Activated CD8-positive, alpha-beta memory T cell treated with anti-CD3 and anti-CD28 coated beads, Interleukin-2, amount 10 ng/mL, durations not matched to agents 7 days and 5 days (primary cell): ENCODE measurements around the gene PRKCE. TPM values are rescaled to one million over a fixed set of nuclear protein-coding genes. Genes with fewer than 3 reads are reported as not detected.

Source experiments
- ATAC-seq: fragments of 150-1000 bp; cut with Tn5 transposase; one replicate; pipeline ENCODE4 v1.10.0; 2021; ENCODE audit warnings: moderate library complexity
- CTCF ChIA-PET: fragments of 350-600 bp; sonication (Branson Sonifier 250); formaldehyde crosslinking; loops from one replicate; lab custom pipeline; 2021; ENCODE audit warnings: antibody characterized with exemption; lab: Charles Lee
- DNase-seq: peaks from one replicate; pipeline ENCODE4 v3.0.0-alpha.2; 2020
- H3K27ac Mint-ChIP-seq: one replicate; pipeline ENCODE4 v1.8.0; 2021; ENCODE audit warnings: mild to moderate bottlenecking, mixed read lengths
- H3K27me3 Mint-ChIP-seq: one replicate; pipeline ENCODE4 v1.8.0; 2021; ENCODE audit warnings: mixed read lengths
- H3K36me3 Mint-ChIP-seq: one replicate; pipeline ENCODE4 v1.8.0; 2021; ENCODE audit warnings: mild to moderate bottlenecking, mixed read lengths
- H3K4me1 Mint-ChIP-seq: one replicate; pipeline ENCODE4 v1.8.0; 2021; ENCODE audit warnings: mixed read lengths
- H3K4me3 Mint-ChIP-seq: one replicate; pipeline ENCODE4 v1.8.0; 2021; ENCODE audit warnings: mild to moderate bottlenecking, moderate library complexity, mixed read lengths
- H3K9me3 Mint-ChIP-seq: one replicate; pipeline ENCODE4 v1.8.0; 2022; ENCODE audit warnings: low read depth, mixed read lengths
- total RNA-seq, 2 experiments: library from RNA; stranded (reverse); gene quantifications; one replicate each; pipeline ENCODE4 v1.2.3, GENCODE V29; 2021

PRKCE gene
- total RNA-seq, 2 experiments from 2014 or later: 16.7 to 39.2 TPM

GRCh38 chr2:45802499-45803138, 151.1 kb downstream of the PRKCE start:
- Mint-ChIP-seq H3K27ac (no peak overlapping the region), H3K27me3 (no peaks in the 10 kb centered on the region), H3K4me1 (peaks cover 3% of the 10 kb centered on the region), H3K9me3 (no peaks in the 10 kb centered on the region), H3K4me3 (no peak overlapping the region), H3K36me3 (no peaks in the 10 kb centered on the region)
- no peak for DNase-seq
- CTCF ChIA-PET: no interaction called here
- ATAC-seq: no peak

DNA sequence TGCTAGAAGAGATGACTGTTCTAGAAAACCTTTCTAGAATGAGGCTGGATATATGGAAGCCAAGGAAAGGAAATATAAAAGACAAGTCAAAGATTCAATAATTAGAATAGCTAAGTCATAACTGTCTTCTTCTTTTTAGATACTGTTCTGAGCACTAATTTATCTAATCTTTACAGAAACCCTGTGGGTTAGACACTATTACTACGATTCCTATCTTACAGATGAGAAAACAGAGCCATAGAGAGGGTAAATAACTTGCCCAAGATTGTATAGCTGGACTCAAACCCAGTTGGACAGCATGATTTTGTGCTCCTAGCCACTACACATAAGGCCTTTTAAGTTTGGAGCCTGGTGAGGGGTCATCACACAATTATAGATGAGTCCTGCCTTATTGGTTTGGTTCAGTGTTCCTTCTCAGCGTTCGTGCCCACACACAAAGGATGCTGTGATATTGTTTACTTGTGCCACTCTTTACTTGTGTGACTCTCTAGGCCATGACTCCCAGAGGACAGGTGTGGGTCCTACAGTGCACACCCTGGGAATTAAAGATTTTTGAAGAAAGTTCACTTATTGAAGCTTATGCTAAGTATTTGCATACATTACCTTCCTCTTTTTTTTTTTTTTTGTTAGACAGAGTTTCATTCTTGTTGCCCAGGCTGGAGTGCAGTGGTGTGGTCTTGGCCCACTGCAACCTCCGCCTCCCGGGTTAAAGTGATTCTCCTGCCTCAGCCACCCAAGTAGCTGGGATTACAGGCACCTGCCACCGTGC, 153.7 kb downstream of the PRKCE start:
- peaks cover 3% of the 10 kb centered on the region for H3K4me1 Mint-ChIP-seq
- CTCF ChIA-PET: no interaction called here

GRCh38 chr2:45806563-45807358, 155.3 kb downstream of the PRKCE start:
- no peak for ATAC-seq
- CTCF ChIA-PET: interaction anchor here (1.2 kb wide), 1 partner anchor 28 kb away, joined by 3 read pairs; no protein-coding TSS in a partner anchor
- Mint-ChIP-seq H3K4me3 (no peak overlapping the region), H3K36me3 (no peaks in the 10 kb centered on the region), H3K9me3 (no peaks in the 10 kb centered on the region), H3K27ac (no peak overlapping the region), H3K4me1 (peaks cover 3% of the 10 kb centered on the region), H3K27me3 (no peaks in the 10 kb centered on the region)
- DNase-seq: peak; percentile 37

More for the DNA sequence above, 153.7 kb downstream of the PRKCE start:
- H3K36me3 Mint-ChIP-seq: no peaks in the 10 kb centered on the region
- DNase-seq (no peak), ATAC-seq (no peak)
- H3K27ac Mint-ChIP-seq: no peak overlapping the region
- no peak overlapping the region for H3K4me3 Mint-ChIP-seq
- no peaks in the 10 kb centered on the region for H3K27me3 Mint-ChIP-seq
- H3K9me3 Mint-ChIP-seq: no peaks in the 10 kb centered on the region

DNA sequence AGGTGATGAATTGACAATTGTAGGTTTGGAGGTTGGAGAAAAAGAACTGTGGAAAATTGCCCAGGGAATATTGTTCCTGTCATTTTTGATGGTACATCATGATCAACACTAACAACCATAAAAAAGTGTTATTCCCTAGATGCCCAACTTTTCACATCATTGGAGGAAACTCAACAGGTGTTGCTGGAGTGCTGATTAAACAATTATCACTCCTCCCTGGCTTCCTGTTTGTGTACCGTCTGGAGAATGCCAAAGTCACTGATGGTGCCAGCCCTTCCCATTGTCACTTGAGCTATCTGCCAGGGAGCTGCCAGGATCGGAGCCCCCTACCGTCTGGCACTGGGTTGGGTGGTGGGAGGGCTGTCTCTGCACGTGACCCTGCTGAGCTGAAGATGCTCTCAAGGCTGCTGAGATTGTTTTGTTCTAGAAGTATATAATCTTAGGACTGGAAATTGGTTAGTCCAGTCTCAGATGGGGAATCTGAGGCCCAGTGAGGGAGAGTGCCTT, 156.9 kb downstream of the PRKCE start:
- no peak overlapping the region for H3K27ac Mint-ChIP-seq
- ATAC-seq (no peak), DNase-seq (no peak)
- no peaks in the 10 kb centered on the region for H3K27me3 Mint-ChIP-seq
- H3K9me3 Mint-ChIP-seq: no peaks in the 10 kb centered on the region
- CTCF ChIA-PET: no interaction called here
- H3K4me1 Mint-ChIP-seq: peaks cover 3% of the 10 kb centered on the region
- no peaks in the 10 kb centered on the region for H3K36me3 Mint-ChIP-seq
- H3K4me3 Mint-ChIP-seq: no peak overlapping the region

GRCh38 chr2:45809205-45809604, 157.7 kb downstream of the PRKCE start:
- Mint-ChIP-seq H3K4me3 (no peak overlapping the region), H3K27me3 (no peaks in the 10 kb centered on the region), H3K27ac (no peak overlapping the region), H3K4me1 (peaks cover 3% of the 10 kb centered on the region), H3K36me3 (no peaks in the 10 kb centered on the region), H3K9me3 (no peaks in the 10 kb centered on the region)
- CTCF ChIA-PET: no interaction called here
- ATAC-seq (no peak), DNase-seq (no peak)

DNA sequence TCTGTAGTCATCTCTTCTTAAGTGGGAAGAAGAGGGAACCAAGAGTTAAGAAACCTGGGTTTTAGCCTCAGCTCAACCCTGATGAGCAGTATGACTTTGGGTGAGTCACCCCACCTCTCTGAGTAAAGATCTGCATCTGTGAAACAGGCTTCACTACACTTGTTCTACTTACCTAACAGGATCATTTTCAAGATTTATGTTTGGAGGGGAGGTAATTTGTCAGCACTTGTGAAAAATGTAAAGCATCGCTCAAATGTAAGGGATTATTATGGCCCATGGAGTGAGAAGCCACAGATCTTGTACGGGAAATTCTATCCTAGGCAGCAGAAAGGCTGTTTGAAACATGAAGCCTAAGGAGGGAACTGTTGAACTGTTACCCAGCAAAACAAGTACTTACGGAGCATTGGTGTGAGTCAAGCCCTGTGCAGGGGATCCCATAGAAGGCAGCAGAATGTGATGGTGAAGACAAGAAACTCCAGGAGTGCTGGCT, 160.6 kb downstream of the PRKCE start:
- H3K4me3 Mint-ChIP-seq: no peak overlapping the region
- H3K27me3 Mint-ChIP-seq: no peaks in the 10 kb centered on the region
- DNase-seq: no peak
- CTCF ChIA-PET: no interaction called here
- no peaks in the 10 kb centered on the region for H3K36me3 Mint-ChIP-seq
- no peak overlapping the region for H3K27ac Mint-ChIP-seq
- no peaks in the 10 kb centered on the region for H3K9me3 Mint-ChIP-seq
- no peaks in the 10 kb centered on the region for H3K4me1 Mint-ChIP-seq
- ATAC-seq: no peak

GRCh38 chr2:45813003-45813941, 161.8 kb downstream of the PRKCE start:
- Mint-ChIP-seq H3K36me3 (no peaks in the 10 kb centered on the region), H3K4me1 (no peaks in the 10 kb centered on the region), H3K27ac (no peak overlapping the region), H3K9me3 (no peaks in the 10 kb centered on the region), H3K4me3 (no peak overlapping the region), H3K27me3 (no peaks in the 10 kb centered on the region)
- DNase-seq (no peak), ATAC-seq (no peak)
- CTCF ChIA-PET: no interaction called here

DNA sequence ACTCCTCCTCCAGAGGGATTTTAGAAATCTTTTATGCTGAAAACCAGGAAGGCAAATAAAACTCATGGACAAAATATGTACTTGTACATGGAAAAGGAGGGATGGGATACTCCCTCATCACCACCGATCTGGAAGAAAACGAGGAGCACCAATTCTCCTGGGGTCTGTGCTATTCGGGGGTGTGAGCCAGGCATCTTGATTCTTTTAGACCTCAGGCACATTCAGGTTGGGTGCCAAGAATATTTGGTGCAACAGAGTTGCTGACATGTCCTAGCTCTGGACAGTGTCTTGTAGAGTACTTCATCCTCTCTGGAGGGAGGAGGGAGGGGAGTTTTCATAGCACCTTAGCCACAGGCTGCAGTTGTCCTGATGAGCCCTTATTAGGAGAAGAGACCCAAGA, 163.0 kb downstream of the PRKCE start:
- CTCF ChIA-PET: no interaction called here
- no peaks in the 10 kb centered on the region for H3K27me3 Mint-ChIP-seq
- H3K9me3 Mint-ChIP-seq: no peaks in the 10 kb centered on the region
- no peak for DNase-seq
- H3K4me1 Mint-ChIP-seq: no peaks in the 10 kb centered on the region
- H3K4me3 Mint-ChIP-seq: no peak overlapping the region
- H3K36me3 Mint-ChIP-seq: no peaks in the 10 kb centered on the region
- no peak overlapping the region for H3K27ac Mint-ChIP-seq
- ATAC-seq: no peak

DNA sequence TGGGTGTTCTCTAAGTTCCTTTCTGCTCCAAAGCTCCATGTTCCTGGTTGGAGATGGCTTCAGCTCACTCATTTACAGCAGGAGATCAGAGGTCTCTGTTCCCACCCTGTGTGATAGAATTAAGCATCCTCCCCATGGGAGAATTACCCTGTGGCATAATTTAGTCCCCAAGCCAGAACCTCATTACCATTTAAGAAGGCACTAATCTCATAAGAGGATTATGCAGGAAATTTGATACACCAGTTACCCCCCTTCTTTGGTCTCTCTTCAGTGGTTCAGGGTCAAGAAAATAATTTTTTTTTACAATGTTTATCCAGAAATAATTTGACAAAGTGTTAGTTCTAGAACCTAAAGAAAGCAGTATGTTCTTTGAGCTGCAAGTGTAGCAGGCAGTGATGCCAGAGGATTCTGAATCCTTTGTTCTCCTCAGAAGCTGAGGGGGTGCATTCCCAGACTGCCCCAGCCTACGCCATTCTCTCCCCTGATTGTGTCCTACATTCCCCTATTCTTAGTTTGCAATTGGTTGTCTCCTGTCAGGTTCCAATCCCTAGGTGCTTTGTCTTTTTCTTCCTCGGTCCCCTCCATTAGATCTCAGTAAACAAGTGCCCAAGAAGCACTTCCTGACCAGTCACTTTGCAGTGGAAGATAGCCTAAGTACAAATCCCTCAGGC, 163.6 kb downstream of the PRKCE start:
- no peaks in the 10 kb centered on the region for H3K4me1 Mint-ChIP-seq
- no peak overlapping the region for H3K4me3 Mint-ChIP-seq
- H3K27me3 Mint-ChIP-seq: no peaks in the 10 kb centered on the region
- DNase-seq (no peak), ATAC-seq (no peak)
- CTCF ChIA-PET: no interaction called here
- H3K9me3 Mint-ChIP-seq: no peaks in the 10 kb centered on the region
- H3K27ac Mint-ChIP-seq: no peak overlapping the region
- H3K36me3 Mint-ChIP-seq: no peaks in the 10 kb centered on the region

DNA sequence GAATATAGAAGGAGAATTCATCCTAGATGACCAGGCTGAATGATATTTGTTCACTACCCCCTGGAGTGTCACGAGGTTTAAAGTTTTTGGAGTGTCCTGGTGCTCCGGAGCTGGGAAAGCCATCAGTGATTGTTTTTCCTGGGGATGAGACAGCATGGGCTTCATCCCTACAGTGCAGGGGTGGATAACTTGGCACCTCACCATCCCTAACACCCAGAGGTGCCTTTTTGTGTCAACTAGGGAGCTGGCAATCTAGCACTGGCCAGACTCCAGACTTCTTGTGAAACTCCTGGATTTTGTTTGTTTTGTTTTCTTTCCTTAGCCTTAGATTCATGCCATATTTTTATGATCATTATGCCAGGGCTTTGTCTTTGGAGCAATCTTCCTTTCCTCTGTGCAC, 164.8 kb downstream of the PRKCE start:
- Mint-ChIP-seq H3K9me3 (no peaks in the 10 kb centered on the region), H3K27me3 (no peaks in the 10 kb centered on the region), H3K27ac (no peak overlapping the region), H3K4me1 (peaks cover under 1% of the 10 kb centered on the region), H3K4me3 (no peak overlapping the region), H3K36me3 (no peaks in the 10 kb centered on the region)
- ATAC-seq (no peak), DNase-seq (no peak)
- CTCF ChIA-PET: interaction anchor here (2.1 kb wide), 1 partner anchor 38 kb away, joined by 5 read pairs; no protein-coding TSS in a partner anchor

DNA sequence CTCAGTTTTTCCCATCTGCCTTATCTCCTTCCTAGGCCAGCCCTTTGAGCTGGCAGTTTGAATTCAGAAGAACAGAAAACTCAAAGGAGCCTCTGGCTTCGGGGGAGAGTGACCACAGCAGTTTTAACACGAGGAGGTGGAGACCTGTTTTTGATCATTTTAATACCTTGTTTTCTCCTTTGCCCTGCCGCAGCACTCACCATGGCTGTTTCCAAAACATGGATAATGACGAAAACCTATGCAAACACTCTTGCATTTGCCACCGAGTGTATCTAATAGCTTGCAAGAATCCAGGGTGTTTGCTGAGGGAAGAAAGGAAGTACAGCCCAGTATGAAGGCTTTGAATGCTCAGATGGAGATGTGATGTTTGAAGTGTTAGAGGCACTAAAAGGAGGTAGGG, 167.1 kb downstream of the PRKCE start:
- no peak for DNase-seq
- ATAC-seq: no peak
- CTCF ChIA-PET: no interaction called here
- Mint-ChIP-seq H3K27ac (no peak overlapping the region), H3K4me3 (no peak overlapping the region), H3K27me3 (no peaks in the 10 kb centered on the region), H3K36me3 (no peaks in the 10 kb centered on the region), H3K4me1 (peaks cover 6% of the 10 kb centered on the region), H3K9me3 (no peaks in the 10 kb centered on the region)

DNA sequence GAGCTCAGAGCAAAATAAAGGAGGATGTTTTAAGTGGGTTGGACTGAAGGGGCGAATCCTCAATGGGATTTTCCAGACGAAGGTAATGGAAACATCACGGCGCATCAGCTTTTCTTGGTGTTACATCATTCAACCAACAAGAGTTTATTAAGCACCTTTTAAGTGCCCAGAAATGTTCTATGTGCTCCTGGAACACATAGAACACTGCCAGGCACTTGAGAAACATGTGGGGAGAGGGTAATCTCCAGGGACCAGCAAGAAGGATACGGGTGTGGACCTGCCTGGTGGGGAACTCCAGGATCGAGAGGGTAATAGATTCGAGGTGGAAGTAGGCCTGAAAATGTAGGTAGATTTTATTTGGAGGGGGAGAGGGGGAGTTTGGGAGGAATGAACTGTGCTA, 168.6 kb downstream of the PRKCE start:
- H3K27me3 Mint-ChIP-seq: no peaks in the 10 kb centered on the region
- CTCF ChIA-PET: interaction anchor here (1.4 kb wide), 1 partner anchor 41 kb away, joined by 3 read pairs; no protein-coding TSS in a partner anchor
- H3K4me1 Mint-ChIP-seq: peaks cover 6% of the 10 kb centered on the region
- no peaks in the 10 kb centered on the region for H3K36me3 Mint-ChIP-seq
- no peak for ATAC-seq
- no peaks in the 10 kb centered on the region for H3K9me3 Mint-ChIP-seq
- H3K27ac Mint-ChIP-seq: no peak overlapping the region
- no peak for DNase-seq
- no peak overlapping the region for H3K4me3 Mint-ChIP-seq
